Endothelial cell of umbilical vein (primary cell): ENCODE measurements around the gene CSNK1G3. TPM values are rescaled to one million over a fixed set of nuclear protein-coding genes. Genes with fewer than 3 reads are reported as not detected.

Experiments
- BruUV-seq: library from RNA; stranded (reverse); fragments of 400-500 nt; replicated peaks from 2 replicates; lab custom pipeline; 2021; lab: Mats Ljungman, UMichigan
- CTCF ChIA-PET: fragments of 300-600, 350-600 bp; sonication (Branson Sonifier 250); formaldehyde crosslinking; loops from one replicate; lab custom pipeline; 2021; ENCODE audit warnings: antibody characterized with exemption, inconsistent platforms; lab: Charles Lee
- POLR2A ChIA-PET: fragments of 300-600, 350-600 bp; sonication (Branson Sonifier 250); formaldehyde crosslinking; loops from one replicate; lab custom pipeline; 2021; ENCODE audit warnings: antibody characterized with exemption, inconsistent platforms; lab: Charles Lee
- DNase-seq: peaks from one replicate; pipeline ENCODE4 v3.0.0-alpha.2; 2011; ENCODE audit warnings: low read depth, low spot score
- FAIRE-seq: peaks from 2 replicates; lab custom pipeline; 2011; peaks lifted over from hg19 to GRCh38; lab: Jason Lieb, UNC
- H2AFZ ChIP-seq: 2 replicates; pipeline ENCODE4 v1.6.0; 2012; ENCODE audit warnings: low read depth, low read length, control low read depth, inconsistent platforms
- H3K27ac ChIP-seq: 2 replicates; pipeline ENCODE4 v1.5.1; 2011; ENCODE audit warnings: low read depth, mild to moderate bottlenecking, control low read depth, low read length, moderate library complexity; ENCODE audit not compliant: insufficient read depth
- H3K27me3 ChIP-seq, 2 experiments: 2 replicates each; pipeline versions ENCODE4 v1.6.0 to v1.6.1; 2011; ENCODE audit warnings: low read length in 2 of 2, mixed read lengths in 1 of 2; ENCODE audit not compliant: control insufficient read depth in 2 of 2, insufficient read depth in 2 of 2
- H3K36me3 ChIP-seq, 2 experiments: 2 replicates in 1 of 2; 3 replicates in 1 of 2; pipeline ENCODE4 v1.5.1; 2011; ENCODE audit warnings: low read length in 2 of 2, mild to moderate bottlenecking in 1 of 2, moderate library complexity in 1 of 2; ENCODE audit not compliant: control insufficient read depth in 2 of 2, insufficient read depth in 2 of 2; ENCODE audit errors: extremely low read depth in 1 of 2
- H3K4me1 ChIP-seq: 3 replicates; pipeline ENCODE4 v1.5.1; 2011; ENCODE audit warnings: mild to moderate bottlenecking, low read length; ENCODE audit not compliant: control insufficient read depth, insufficient read depth; ENCODE audit errors: extremely low read depth
- H3K4me2 ChIP-seq: 2 replicates; pipeline ENCODE4 v1.6.1; 2011; ENCODE audit warnings: low read length, control low read depth, mixed read lengths; ENCODE audit not compliant: insufficient read depth
- H3K4me3 ChIP-seq, 3 experiments: fragments of 200-600 bp in 1 of 3; sonication (generic), shearing (Covaris generic) in 1 of 3; replicated peaks in 1 of 3; 2 replicates each; pipeline ENCODE4 v1.5.1; 2011 to 2016; ENCODE audit warnings: control low read depth in 3 of 3, low read length in 3 of 3, mild to moderate bottlenecking in 2 of 3, inconsistent platforms in 1 of 3, low read depth in 1 of 3, moderate library complexity in 1 of 3; ENCODE audit not compliant: insufficient read depth in 1 of 3
- H3K79me2 ChIP-seq: 2 replicates; pipeline ENCODE4 v1.6.0; 2012; ENCODE audit warnings: low read length, inconsistent platforms; ENCODE audit not compliant: control insufficient read depth, insufficient read depth
- H3K9ac ChIP-seq: replicated peaks from 2 replicates; pipeline ENCODE3; 2011; ENCODE audit warnings: low read length, control low read depth; ENCODE audit not compliant: insufficient read depth; ENCODE audit errors: extremely low read depth
- H3K9me1 ChIP-seq: replicated peaks from 3 replicates; pipeline ENCODE4 v1.6.0; 2011; ENCODE audit warnings: mild to moderate bottlenecking, low read length; ENCODE audit not compliant: control insufficient read depth, insufficient read depth; ENCODE audit errors: extremely low read depth
- H3K9me3 ChIP-seq: replicated peaks from 2 replicates; pipeline ENCODE4 v1.5.1; 2012; ENCODE audit warnings: low read length, inconsistent platforms; ENCODE audit not compliant: control insufficient read depth, insufficient read depth
- H4K20me1 ChIP-seq: replicated peaks from 2 replicates; pipeline ENCODE3; 2011; ENCODE audit warnings: mild to moderate bottlenecking, low read length; ENCODE audit not compliant: control insufficient read depth, insufficient read depth; ENCODE audit errors: extremely low read depth
- EZH2 ChIP-seq: IDR thresholded peaks from 2 replicates; pipeline ENCODE4 v1.6.1; 2012; ENCODE audit warnings: borderline replicate concordance, low read depth, mild to moderate bottlenecking, moderate library complexity, low read length, inconsistent platforms; ENCODE audit not compliant: severe bottlenecking
- FOS ChIP-seq: IDR thresholded peaks from 2 replicates; pipeline ENCODE4 v1.6.1; 2011; ENCODE audit warnings: mild to moderate bottlenecking, low read length, moderate library complexity, borderline replicate concordance; ENCODE audit not compliant: insufficient read depth
- GATA2 ChIP-seq: IDR thresholded peaks from 2 replicates; pipeline ENCODE4 v1.7.0; 2011; ENCODE audit warnings: low read depth, mild to moderate bottlenecking, moderate library complexity, mixed read lengths, low read length; ENCODE audit not compliant: insufficient read length, insufficient read depth
- JUN ChIP-seq: IDR thresholded peaks from 2 replicates; pipeline ENCODE4 v1.6.1; 2011; ENCODE audit warnings: borderline replicate concordance, low read depth; ENCODE audit not compliant: insufficient read length, insufficient read depth
- MAX ChIP-seq: IDR thresholded peaks from 2 replicates; pipeline ENCODE4 v1.6.1; 2011; ENCODE audit not compliant: insufficient read depth, insufficient read length
- MYC ChIP-seq: IDR thresholded peaks from one replicate; pipeline ENCODE4 v1.6.1; 2011; ENCODE audit warnings: mild to moderate bottlenecking, low read depth, low read length
- POLR2A ChIP-seq: IDR thresholded peaks from 2 replicates; pipeline ENCODE4 v1.6.1; 2012; ENCODE audit warnings: low read depth, mild to moderate bottlenecking, control low read depth, low read length
- POLR2AphosphoS5 ChIP-seq: IDR thresholded peaks from 2 replicates; pipeline ENCODE4 v1.6.1; 2012; ENCODE audit warnings: low read depth, mild to moderate bottlenecking, control low read depth, low read length, moderate library complexity; ENCODE audit not compliant: insufficient read depth
- dilution Hi-C: fragments of 300-500 bp; cut with MboI; formaldehyde crosslinking; loops from one replicate; pipeline ENCODE4 v1.15.0; 2019; ENCODE audit warnings: low sequenced_read_pairs; ENCODE audit not compliant: extremely low pct_ligation_motif_present
- intact Hi-C: fragments of 100-400 bp; cut with micrococcal nuclease; formaldehyde crosslinking; loops from one replicate; pipeline ENCODE4 v1.10.0; 2022
- polyA plus RNA-seq, 4 experiments: library from polyadenylated mRNA; depleted of rRNA in 3 of 4; stranded (reverse) in 3 of 4; unstranded in 1 of 4; fragments of >200 nt; gene quantifications; 2 replicates each; pipeline versions ENCODE4 v1.2.1 to v1.2.3, GENCODE V29; 2011 to 2012; ENCODE audit warnings: missing spikeins in 1 of 4
- total RNA-seq: library from RNA; stranded (reverse); gene quantifications from 2 replicates; pipeline ENCODE4 v1.2.3, GENCODE V29; 2021
- TF ChIP-seq, protein P1 (sequence below), 2 donors: IDR thresholded peaks; 1 replicate in 1 of 2; 2 replicates in 1 of 2; pipeline ENCODE4 v1.5.1; 2011; ENCODE audit warnings: low read length in 2 of 2, mild to moderate bottlenecking in 2 of 2, moderate library complexity in 2 of 2, control low read depth in 1 of 2, inconsistent platforms in 1 of 2, low read depth in 1 of 2; ENCODE audit not compliant: insufficient read depth in 1 of 2; ENCODE audit errors: extremely low read depth in 1 of 2

The CSNK1G3 gene
- total and polyA plus RNA-seq, 2 donors (not counting 3 experiments of a cell fraction or from before 2014, with no cell fraction given), result 10.4 to 35.9 TPM

- Histone ChIP-seq H2AFZ (no peak overlapping the region), H3K27me3 (no peaks in the 10 kb centered on the region), H3K4me2 (no peak overlapping the region), H3K9ac (no peak overlapping the region), H3K36me3 (no peaks in the 10 kb centered on the region), H3K9me3 (no peaks in the 10 kb centered on the region), H3K79me2 (peaks cover 3% of the 10 kb centered on the region), H3K9me1 (no peaks in the 10 kb centered on the region), H4K20me1 (no peaks in the 10 kb centered on the region), H3K4me3 (no peak overlapping the region), H3K27ac (no peak overlapping the region), H3K4me1 (no peaks in the 10 kb centered on the region)
- FAIRE-seq, result no peak
- DNase-seq, result no peak
- intact Hi-C loops, result no loop called here
- BruUV-seq, result no TSS peak
- CTCF ChIA-PET, result interaction anchor here (0.6 kb wide), 1 partner anchor 1423 kb away, joined by 3 read pairs; no protein-coding TSS in a partner anchor
- dilution Hi-C loops, result no loop called here
- POLR2A ChIA-PET, result no interaction called here
- TF ChIP-seq, protein P1, sequence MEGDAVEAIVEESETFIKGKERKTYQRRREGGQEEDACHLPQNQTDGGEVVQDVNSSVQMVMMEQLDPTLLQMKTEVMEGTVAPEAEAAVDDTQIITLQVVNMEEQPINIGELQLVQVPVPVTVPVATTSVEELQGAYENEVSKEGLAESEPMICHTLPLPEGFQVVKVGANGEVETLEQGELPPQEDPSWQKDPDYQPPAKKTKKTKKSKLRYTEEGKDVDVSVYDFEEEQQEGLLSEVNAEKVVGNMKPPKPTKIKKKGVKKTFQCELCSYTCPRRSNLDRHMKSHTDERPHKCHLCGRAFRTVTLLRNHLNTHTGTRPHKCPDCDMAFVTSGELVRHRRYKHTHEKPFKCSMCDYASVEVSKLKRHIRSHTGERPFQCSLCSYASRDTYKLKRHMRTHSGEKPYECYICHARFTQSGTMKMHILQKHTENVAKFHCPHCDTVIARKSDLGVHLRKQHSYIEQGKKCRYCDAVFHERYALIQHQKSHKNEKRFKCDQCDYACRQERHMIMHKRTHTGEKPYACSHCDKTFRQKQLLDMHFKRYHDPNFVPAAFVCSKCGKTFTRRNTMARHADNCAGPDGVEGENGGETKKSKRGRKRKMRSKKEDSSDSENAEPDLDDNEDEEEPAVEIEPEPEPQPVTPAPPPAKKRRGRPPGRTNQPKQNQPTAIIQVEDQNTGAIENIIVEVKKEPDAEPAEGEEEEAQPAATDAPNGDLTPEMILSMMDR (IDR thresholded peaks at IDR 0.05; ENCODE audit: extremely low read depth in 1 of 2, insufficient read depth in 1 of 2, low read depth in 1 of 2, low read length in 2 of 2), result no peak
- TF ChIP-seq EZH2 (no peak), JUN (no peak), POLR2AphosphoS5 (no peak), POLR2A (no peak), MAX (no peak), FOS (no peak), MYC (no peak), GATA2 (no peak)
These were observed 47.4 kb downstream of the CSNK1G3 start for GRCh38 chr5:123559434-123559775.
